SK-N-MC (cell line): ENCODE data around the gene RBM39.

Experiments
- EZH2 ChIP-seq: fragments of 200-600 bp; sonication (generic); IDR thresholded peaks from one replicate; pipeline ENCODE4 v1.6.1; 2017; ENCODE audit warnings: antibody characterized with exemption
- FOXP2 ChIP-seq: optimal IDR thresholded peaks from 2 replicates; pipeline ENCODE3; 2011; ENCODE audit warnings: mild to moderate bottlenecking, moderate library complexity; ENCODE audit not compliant: insufficient read depth; ENCODE audit errors: extremely low read length, control extremely low read depth
- POLR2AphosphoS5 ChIP-seq: IDR thresholded peaks from 2 replicates; pipeline ENCODE4 v1.6.1; 2012; ENCODE audit warnings: mild to moderate bottlenecking, low read depth, low read length, borderline replicate concordance

- no peak for TF ChIP-seq POLR2AphosphoS5
- TF ChIP-seq EZH2, result no peak
- no peak for TF ChIP-seq FOXP2
These were observed 34.5 kb upstream of the RBM39 start for GRCh38 chr20:35776513-35777101.
